Measurements from ENCODE around the gene SLC41A2. TPM values are rescaled to one million over a fixed set of nuclear protein-coding genes. Genes with fewer than 3 reads are reported as not detected.

SLC41A2 gene
- total and polyA plus RNA-seq, 9 donors: 3.1 to 55.1 (median 26.5) TPM

- intact Hi-C loops (cut with DNase I): no loop called here
- Histone ChIP-seq H3K36me3 (no peaks in the 10 kb centered on the region), H3K4me1 (ENCODE audit: insufficient read depth) (peaks cover 4% of the 10 kb centered on the region), H3K27ac (no peak overlapping the region), H3K4me3 (no peak overlapping the region), H3K27me3 (no peaks in the 10 kb centered on the region), H3K9me3 (no peaks in the 10 kb centered on the region)
- TF ChIP-seq, protein P1, sequence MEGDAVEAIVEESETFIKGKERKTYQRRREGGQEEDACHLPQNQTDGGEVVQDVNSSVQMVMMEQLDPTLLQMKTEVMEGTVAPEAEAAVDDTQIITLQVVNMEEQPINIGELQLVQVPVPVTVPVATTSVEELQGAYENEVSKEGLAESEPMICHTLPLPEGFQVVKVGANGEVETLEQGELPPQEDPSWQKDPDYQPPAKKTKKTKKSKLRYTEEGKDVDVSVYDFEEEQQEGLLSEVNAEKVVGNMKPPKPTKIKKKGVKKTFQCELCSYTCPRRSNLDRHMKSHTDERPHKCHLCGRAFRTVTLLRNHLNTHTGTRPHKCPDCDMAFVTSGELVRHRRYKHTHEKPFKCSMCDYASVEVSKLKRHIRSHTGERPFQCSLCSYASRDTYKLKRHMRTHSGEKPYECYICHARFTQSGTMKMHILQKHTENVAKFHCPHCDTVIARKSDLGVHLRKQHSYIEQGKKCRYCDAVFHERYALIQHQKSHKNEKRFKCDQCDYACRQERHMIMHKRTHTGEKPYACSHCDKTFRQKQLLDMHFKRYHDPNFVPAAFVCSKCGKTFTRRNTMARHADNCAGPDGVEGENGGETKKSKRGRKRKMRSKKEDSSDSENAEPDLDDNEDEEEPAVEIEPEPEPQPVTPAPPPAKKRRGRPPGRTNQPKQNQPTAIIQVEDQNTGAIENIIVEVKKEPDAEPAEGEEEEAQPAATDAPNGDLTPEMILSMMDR (IDR thresholded peaks at IDR 0.05): no peak
- no peak for TF ChIP-seq POLR2A (IDR thresholded peaks at IDR 0.05)
- TF ChIP-seq EP300 (IDR thresholded peaks at IDR 0.05): no peak
- DNase-seq: no peak
- 51 to 72% (median 70%) methylated on average over 6 of the region's 6 CpGs for WGBS, 3 donors
Measured at GRCh38 chr12:104963757-104964156, 5.7 kb upstream of the SLC41A2 start.

GRCh38 chr12:104960464-104960863, 2.4 kb upstream of the SLC41A2 start:
- Histone ChIP-seq H3K4me3 (no peak overlapping the region), H3K27ac (no peak overlapping the region), H3K9me3 (no peaks in the 10 kb centered on the region), H3K4me1 (ENCODE audit: insufficient read depth) (peaks cover 4% of the 10 kb centered on the region), H3K27me3 (no peaks in the 10 kb centered on the region), H3K36me3 (no peaks in the 10 kb centered on the region)
- TF ChIP-seq, protein P1 (IDR thresholded peaks at IDR 0.05): no peak
- TF ChIP-seq POLR2A (IDR thresholded peaks at IDR 0.05) (no peak), EP300 (IDR thresholded peaks at IDR 0.05) (no peak)
- DNase-seq: no peak
- WGBS, 3 donors: 92 to 96% (median 94%) methylated on average over 4 of the region's 4 CpGs
- intact Hi-C loops (cut with DNase I): no loop called here

GRCh38 chr12:104959335-104959841, 1.3 kb upstream of the SLC41A2 start:
- Histone ChIP-seq H3K36me3 (no peaks in the 10 kb centered on the region), H3K27me3 (no peaks in the 10 kb centered on the region), H3K4me1 (ENCODE audit: insufficient read depth) (peaks cover 4% of the 10 kb centered on the region), H3K4me3 (peak overlapping the region; percentile 3), H3K27ac (peak overlapping the region in 1 of 2 donors; percentile 87), H3K9me3 (no peaks in the 10 kb centered on the region)
- TF ChIP-seq EP300 (IDR thresholded peaks at IDR 0.05) (no peak), POLR2A (IDR thresholded peaks at IDR 0.05) (no peak)
- TF ChIP-seq, protein P1 (IDR thresholded peaks at IDR 0.05): no peak
- DNase-seq: no peak
- WGBS, 3 donors: 6 to 12% (median 10%) methylated on average over 2 of the region's 2 CpGs
- intact Hi-C loops (cut with DNase I): no loop called here

DNA sequence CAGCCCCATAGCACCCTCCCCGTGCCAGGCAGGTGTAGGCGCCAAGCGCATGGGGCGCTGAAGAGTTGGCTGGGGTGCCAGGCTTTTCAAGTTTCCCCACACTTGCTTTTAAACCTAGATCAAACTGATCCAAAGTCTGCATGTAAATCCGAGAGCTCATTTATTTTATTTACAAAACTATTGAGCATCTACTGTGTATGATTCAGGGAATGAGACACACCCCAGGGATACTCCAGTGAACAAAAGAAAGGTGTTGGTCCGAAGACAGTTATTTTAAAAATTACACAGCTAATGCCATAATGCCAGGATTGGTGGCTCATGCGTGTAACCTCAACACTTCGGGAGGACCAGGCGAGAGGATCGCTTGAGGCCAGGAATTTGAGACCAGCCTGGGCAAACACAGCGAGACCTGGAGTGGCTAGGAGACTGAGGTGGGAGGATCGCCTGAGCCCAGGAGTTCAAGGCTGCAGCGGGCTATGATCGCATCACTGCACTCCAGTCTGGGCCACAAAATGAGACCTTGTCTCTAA, 780 bp upstream of the SLC41A2 start:
- DNase-seq: peak in 2 of 5 donors; percentile 35 to 50
- Histone ChIP-seq H3K4me1 (ENCODE audit: insufficient read depth) (peaks cover 4% of the 10 kb centered on the region), H3K4me3 (peak overlapping the region; percentile 61), H3K36me3 (no peaks in the 10 kb centered on the region), H3K9me3 (no peaks in the 10 kb centered on the region), H3K27ac (peak overlapping the region; percentile 86 to 87), H3K27me3 (no peaks in the 10 kb centered on the region)
- intact Hi-C loops (cut with DNase I): no loop called here
- WGBS, 3 donors: 12 to 24% (median 15%) methylated on average over 14 of the region's 14 CpGs
- no peak for TF ChIP-seq POLR2A (IDR thresholded peaks at IDR 0.05)
- TF ChIP-seq, protein P1 (IDR thresholded peaks at IDR 0.05): no peak
- TF ChIP-seq EP300 (IDR thresholded peaks at IDR 0.05): no peak
